ENCODE data around the gene AKR1C3. TPM values are rescaled to one million over a fixed set of nuclear protein-coding genes. Genes with fewer than 3 reads are reported as not detected.

The AKR1C3 gene
- total RNA-seq, 1 donor from 2014 or later: 0.89 TPM

GRCh38 chr10:5073659-5074058 is 20.6 kb upstream of the AKR1C3 start:
- no peaks in the 10 kb centered on the region for H3K36me3 Mint-ChIP-seq (ENCODE audit: unreplicated experiment)
- no peak overlapping the region for H3K27ac Mint-ChIP-seq (ENCODE audit: unreplicated experiment)
- TF ChIP-seq, protein P1, sequence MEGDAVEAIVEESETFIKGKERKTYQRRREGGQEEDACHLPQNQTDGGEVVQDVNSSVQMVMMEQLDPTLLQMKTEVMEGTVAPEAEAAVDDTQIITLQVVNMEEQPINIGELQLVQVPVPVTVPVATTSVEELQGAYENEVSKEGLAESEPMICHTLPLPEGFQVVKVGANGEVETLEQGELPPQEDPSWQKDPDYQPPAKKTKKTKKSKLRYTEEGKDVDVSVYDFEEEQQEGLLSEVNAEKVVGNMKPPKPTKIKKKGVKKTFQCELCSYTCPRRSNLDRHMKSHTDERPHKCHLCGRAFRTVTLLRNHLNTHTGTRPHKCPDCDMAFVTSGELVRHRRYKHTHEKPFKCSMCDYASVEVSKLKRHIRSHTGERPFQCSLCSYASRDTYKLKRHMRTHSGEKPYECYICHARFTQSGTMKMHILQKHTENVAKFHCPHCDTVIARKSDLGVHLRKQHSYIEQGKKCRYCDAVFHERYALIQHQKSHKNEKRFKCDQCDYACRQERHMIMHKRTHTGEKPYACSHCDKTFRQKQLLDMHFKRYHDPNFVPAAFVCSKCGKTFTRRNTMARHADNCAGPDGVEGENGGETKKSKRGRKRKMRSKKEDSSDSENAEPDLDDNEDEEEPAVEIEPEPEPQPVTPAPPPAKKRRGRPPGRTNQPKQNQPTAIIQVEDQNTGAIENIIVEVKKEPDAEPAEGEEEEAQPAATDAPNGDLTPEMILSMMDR (IDR thresholded peaks at IDR 0.05): no peak
- H3K9me3 Mint-ChIP-seq (ENCODE audit: unreplicated experiment): peaks cover 8% of the 10 kb centered on the region
- peaks cover 17% of the 10 kb centered on the region for H3K4me1 Mint-ChIP-seq (ENCODE audit: unreplicated experiment)
- H3K27me3 Mint-ChIP-seq (ENCODE audit: unreplicated experiment): peaks cover 6% of the 10 kb centered on the region
- H3K4me3 Mint-ChIP-seq (ENCODE audit: unreplicated experiment): no peak overlapping the region
- no peak for DNase-seq (ENCODE audit: extremely low spot score, unreplicated experiment)

- no peak for DNase-seq (ENCODE audit: extremely low spot score, unreplicated experiment)
- H3K27me3 Mint-ChIP-seq (ENCODE audit: unreplicated experiment): peaks cover 6% of the 10 kb centered on the region
- peaks cover 8% of the 10 kb centered on the region for H3K4me1 Mint-ChIP-seq (ENCODE audit: unreplicated experiment)
- no peaks in the 10 kb centered on the region for H3K36me3 Mint-ChIP-seq (ENCODE audit: unreplicated experiment)
- H3K9me3 Mint-ChIP-seq (ENCODE audit: unreplicated experiment): peaks cover 4% of the 10 kb centered on the region
- no peak overlapping the region for H3K27ac Mint-ChIP-seq (ENCODE audit: unreplicated experiment)
- H3K4me3 Mint-ChIP-seq (ENCODE audit: unreplicated experiment): no peak overlapping the region
- TF ChIP-seq, protein P1 (IDR thresholded peaks at IDR 0.05): no peak
Measured at GRCh38 chr10:5076615-5077014, 17.6 kb upstream of the AKR1C3 start.

GRCh38 chr10:5078547-5079180 is 15.6 kb upstream of the AKR1C3 start:
- TF ChIP-seq, protein P1 (IDR thresholded peaks at IDR 0.05): no peak
- no peak overlapping the region for H3K4me3 Mint-ChIP-seq (ENCODE audit: unreplicated experiment)
- no peak for DNase-seq (ENCODE audit: extremely low spot score, unreplicated experiment)

DNA sequence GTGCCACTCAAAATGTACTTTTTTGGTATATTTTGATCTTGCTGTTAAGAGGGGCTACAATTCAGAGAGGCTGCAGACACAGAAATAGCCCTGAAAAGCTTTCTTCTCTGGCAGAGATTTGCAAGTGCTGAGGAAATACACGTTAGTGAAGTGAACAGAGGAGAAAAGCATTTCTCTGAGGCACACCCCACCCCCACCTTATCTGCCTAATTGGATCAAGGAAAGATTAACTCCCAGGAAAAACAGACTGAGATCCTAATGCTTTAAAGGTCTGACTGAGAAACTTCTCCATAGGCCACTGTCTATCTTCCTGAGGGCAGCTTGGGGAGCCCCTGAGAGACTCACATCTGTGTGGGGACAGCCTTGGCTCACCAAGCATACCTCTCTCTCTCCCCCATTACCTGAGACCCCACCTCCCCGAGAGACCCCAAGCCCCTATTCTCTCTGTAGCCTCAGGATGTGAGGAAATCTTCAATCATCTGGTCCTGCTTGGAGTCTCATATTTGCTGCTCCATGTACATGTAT is 14.8 kb upstream of the AKR1C3 start:
- peaks cover 4% of the 10 kb centered on the region for H3K27me3 Mint-ChIP-seq (ENCODE audit: unreplicated experiment)
- TF ChIP-seq, protein P1 (IDR thresholded peaks at IDR 0.05): no peak
- H3K4me3 Mint-ChIP-seq (ENCODE audit: unreplicated experiment): no peak overlapping the region
- H3K36me3 Mint-ChIP-seq (ENCODE audit: unreplicated experiment): no peaks in the 10 kb centered on the region
- no peaks in the 10 kb centered on the region for H3K4me1 Mint-ChIP-seq (ENCODE audit: unreplicated experiment)
- DNase-seq (ENCODE audit: extremely low spot score, unreplicated experiment): no peak
- no peak overlapping the region for H3K27ac Mint-ChIP-seq (ENCODE audit: unreplicated experiment)
- no peaks in the 10 kb centered on the region for H3K9me3 Mint-ChIP-seq (ENCODE audit: unreplicated experiment)

More at GRCh38 chr10:5078547-5079180, 15.6 kb upstream of the AKR1C3 start:
- Mint-ChIP-seq H3K9me3 (ENCODE audit: unreplicated experiment) (peaks cover 4% of the 10 kb centered on the region), H3K4me1 (ENCODE audit: unreplicated experiment) (no peaks in the 10 kb centered on the region), H3K27me3 (ENCODE audit: unreplicated experiment) (peaks cover 6% of the 10 kb centered on the region), H3K36me3 (ENCODE audit: unreplicated experiment) (no peaks in the 10 kb centered on the region), H3K27ac (ENCODE audit: unreplicated experiment) (no peak overlapping the region)

DNA sequence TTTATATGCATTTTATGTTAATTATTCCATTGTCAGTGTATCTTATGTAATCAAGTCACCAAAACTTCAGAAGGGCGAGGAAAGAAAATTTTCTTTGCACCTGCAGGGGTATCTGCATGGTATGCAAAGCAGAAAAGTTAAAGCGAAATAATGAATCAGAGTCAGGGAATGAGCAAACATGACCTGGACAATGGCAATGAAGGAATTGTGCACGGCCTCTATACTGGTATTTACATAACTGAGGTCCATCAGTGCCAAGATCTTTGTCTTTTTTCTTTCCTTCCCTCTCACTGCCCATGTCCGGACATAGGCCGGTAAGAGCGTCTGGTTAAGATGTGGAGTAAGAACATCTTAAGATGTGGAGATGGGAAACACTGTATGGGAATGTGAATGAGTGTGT is 14.4 kb upstream of the AKR1C3 start:
- no peaks in the 10 kb centered on the region for H3K9me3 Mint-ChIP-seq (ENCODE audit: unreplicated experiment)
- DNase-seq (ENCODE audit: extremely low spot score, unreplicated experiment): no peak
- H3K4me1 Mint-ChIP-seq (ENCODE audit: unreplicated experiment): no peaks in the 10 kb centered on the region
- no peaks in the 10 kb centered on the region for H3K36me3 Mint-ChIP-seq (ENCODE audit: unreplicated experiment)
- H3K27ac Mint-ChIP-seq (ENCODE audit: unreplicated experiment): no peak overlapping the region
- no peak overlapping the region for H3K4me3 Mint-ChIP-seq (ENCODE audit: unreplicated experiment)
- peaks cover 4% of the 10 kb centered on the region for H3K27me3 Mint-ChIP-seq (ENCODE audit: unreplicated experiment)
- TF ChIP-seq, protein P1 (IDR thresholded peaks at IDR 0.05): no peak

Measured in osteocyte (in vitro differentiated cells).